GM12873 (cell line): ENCODE results near the gene CXCL1.

ENCODE experiments used
- TF ChIP-seq, protein P1 (sequence below): IDR thresholded peaks from 2 replicates; pipeline ENCODE4 v1.5.1; 2012; ENCODE audit warnings: low read depth, mild to moderate bottlenecking, moderate library complexity, low read length, control low read depth; ENCODE audit not compliant: insufficient read depth; ENCODE audit errors: missing control alignments

Gene CXCL1

DNA sequence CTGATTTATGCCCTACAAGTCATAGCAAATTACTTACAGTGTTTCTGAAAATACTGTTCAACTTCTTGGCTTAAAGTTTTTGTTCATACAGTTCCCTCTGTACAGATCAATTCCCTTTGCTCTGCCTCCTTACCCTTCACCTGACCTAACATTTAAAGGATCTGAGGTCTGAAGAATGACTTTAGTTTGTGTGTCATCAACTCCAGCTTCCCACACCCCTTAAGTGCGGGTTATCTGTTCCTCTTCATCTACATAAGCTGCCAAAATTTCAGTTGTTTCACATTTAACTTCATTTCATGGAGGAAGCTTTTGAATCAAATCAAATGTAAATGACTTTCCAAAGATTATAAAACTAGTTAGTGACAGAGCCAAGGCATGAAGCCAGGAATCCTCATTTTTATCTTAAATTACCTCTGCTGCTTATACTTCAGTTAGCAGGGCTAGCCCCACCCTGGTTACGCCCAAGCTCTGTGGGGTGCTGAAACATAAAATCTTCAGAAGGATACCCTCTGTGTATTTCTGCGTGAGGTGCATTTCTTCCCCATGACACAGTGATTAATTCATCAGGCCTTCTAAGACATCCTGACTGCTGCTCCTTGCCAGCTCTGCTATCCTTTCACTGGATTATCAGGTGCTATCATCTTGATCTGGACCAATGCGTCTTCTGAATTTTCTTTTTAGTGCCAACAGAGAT lies 16.5 kb downstream of the CXCL1 start:
- TF ChIP-seq, protein P1, sequence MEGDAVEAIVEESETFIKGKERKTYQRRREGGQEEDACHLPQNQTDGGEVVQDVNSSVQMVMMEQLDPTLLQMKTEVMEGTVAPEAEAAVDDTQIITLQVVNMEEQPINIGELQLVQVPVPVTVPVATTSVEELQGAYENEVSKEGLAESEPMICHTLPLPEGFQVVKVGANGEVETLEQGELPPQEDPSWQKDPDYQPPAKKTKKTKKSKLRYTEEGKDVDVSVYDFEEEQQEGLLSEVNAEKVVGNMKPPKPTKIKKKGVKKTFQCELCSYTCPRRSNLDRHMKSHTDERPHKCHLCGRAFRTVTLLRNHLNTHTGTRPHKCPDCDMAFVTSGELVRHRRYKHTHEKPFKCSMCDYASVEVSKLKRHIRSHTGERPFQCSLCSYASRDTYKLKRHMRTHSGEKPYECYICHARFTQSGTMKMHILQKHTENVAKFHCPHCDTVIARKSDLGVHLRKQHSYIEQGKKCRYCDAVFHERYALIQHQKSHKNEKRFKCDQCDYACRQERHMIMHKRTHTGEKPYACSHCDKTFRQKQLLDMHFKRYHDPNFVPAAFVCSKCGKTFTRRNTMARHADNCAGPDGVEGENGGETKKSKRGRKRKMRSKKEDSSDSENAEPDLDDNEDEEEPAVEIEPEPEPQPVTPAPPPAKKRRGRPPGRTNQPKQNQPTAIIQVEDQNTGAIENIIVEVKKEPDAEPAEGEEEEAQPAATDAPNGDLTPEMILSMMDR = no peak

DNA sequence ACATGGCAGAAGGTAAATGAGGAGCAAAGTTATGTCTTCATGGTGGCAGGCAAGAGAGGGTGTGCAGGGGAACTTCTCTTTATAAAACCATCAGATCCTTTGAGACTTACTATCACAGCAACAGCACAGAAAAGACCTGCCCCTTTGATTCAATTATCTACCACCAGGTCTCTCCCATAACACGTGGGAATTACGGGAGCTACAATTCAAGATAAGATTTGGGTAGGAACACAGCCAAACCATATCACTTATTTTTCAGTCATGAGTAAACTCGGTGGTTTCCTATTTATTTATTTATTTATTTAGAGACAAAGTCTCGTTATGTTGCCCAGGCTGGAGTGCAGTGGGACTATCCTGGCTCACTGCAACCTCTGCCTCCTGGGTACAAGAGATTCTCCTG lies 22.1 kb downstream of the CXCL1 start:
- TF ChIP-seq, protein P1 = no peak

DNA sequence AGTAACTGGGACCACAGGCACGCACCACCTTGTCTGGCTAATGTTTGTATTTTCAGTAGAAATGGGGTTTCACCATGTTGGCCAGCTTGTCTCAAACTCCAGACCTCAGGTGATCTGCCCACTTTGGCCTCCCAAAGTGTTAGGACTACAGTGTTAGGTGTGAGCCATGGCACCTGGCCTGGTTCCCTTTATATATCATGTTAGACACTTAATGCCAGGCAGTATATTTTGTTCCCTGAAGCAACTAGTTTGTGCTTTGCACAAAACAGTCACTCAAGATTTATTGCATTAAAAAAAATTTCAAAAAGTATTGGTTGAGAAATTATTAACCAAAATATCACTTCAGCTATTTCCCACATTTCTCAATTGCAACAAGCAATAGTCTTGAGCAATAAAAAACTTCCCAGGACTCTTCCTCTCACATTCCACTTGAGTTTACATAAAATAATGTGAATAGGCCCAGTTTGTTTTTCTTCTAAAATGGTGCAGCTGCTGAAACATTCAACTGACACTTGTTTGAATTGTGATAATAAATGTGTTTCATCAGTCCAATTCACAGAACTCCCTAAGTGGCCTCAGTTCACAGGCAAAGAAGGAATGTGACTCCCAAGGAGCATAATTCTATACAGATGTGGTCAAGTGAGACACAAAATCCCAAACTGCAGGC lies 22.7 kb downstream of the CXCL1 start:
- TF ChIP-seq, protein P1 = no peak

DNA sequence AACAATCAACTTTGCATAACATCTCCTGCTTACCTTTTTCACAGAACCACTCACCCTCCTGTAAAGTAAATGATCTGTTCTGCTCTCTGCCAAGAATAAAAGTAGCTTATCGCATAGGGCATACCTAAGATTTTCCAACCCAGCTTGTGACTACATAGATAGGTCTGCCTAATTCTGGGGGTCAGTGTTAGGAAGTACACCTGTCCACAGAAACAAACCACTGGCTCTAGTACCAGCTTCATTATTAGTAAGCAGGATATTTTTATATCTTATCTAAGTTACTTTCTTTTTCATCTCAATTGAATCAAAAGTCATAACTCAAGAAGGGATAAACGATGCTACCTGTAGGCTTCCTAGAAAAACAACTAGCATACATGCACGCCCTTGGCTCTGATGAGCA lies 23.8 kb downstream of the CXCL1 start:
- TF ChIP-seq, protein P1 = no peak

DNA sequence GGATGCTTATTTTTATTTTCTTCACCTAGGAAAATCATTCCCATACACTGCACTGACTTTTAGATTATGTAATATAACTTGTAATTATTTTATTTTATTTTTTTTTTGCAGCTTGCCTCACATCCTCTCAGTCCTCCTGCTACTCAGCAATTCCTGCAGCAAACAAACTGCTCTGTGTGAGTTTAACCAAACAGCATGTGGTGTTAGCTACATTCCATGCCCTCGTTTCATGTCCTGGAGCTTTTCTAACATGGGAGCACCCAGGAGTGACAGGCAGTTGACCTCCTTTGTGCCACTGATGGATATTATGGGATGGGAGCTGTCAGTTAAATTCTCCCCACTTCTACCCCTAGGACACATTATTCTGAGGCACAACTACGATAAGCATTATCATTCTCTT lies 24.8 kb downstream of the CXCL1 start:
- TF ChIP-seq, protein P1 = no peak

DNA sequence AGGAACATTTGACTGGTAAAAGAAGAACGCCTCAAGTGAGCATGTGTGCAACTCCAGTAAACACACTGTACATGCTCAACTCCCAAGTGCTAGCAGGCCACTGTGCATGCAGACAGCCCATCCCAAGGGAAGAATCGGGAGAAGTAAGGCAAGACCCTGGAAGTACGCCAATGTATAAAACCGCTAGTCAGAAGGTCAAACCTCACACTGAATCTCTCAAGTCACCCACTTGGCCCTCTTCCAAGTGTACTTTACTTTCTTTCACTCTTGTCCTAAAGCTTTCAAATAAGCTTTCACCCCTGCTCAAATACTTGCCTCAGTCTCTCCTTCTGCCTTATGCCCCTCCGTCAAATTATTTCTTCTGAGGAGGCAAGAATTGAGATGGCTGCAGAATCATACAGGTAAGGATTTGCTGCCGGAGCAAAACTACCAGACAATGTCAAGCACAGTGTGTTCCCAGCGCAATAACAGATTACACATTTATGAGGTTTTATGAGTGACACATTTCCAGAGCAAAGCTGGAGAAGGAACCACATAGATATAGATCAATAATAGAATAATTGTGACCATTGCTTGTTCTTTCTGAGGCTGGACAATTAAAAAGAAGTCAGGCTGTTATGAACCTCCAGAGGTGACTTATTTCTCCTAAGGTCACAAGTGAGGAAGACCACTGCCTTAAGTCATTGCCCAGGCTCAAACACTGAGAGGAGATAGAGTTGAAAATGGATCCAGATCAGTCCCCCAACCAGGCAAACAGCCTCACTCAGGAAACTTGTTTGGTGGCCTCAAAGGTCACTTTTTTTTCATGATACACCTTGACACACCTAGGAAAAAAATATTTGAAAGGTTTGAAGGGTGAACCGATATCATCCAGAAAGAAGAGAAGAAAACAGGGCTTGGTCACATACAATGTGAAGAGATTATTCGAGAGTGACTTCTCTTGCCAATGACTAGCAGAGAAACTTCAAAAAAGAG lies 26.3 kb downstream of the CXCL1 start:
- TF ChIP-seq, protein P1 = no peak

DNA sequence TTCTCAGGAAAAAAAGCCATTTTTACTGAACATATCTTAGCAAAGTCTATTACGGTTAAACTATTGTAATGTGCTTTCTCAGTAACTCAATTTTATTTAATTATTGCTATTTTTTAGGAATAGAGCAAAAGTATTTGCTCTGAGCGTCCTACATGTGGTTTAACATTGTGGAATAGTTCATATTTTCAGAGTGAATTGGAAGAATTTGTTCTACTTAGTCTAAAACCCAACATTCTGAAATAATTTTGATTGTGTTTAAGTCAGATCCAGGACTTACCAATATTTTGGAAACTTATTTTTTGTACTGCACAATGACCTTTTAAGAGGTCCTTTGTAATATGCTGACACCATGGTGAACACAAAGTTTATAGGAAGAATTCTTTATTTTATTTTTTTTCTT lies 27.2 kb downstream of the CXCL1 start:
- TF ChIP-seq, protein P1 = no peak
